ENCODE measurements around the gene PLEKHB2. TPM values are rescaled to one million over a fixed set of nuclear protein-coding genes. Genes with fewer than 3 reads are reported as not detected.
"Not testable (repeated sequence)": the region's sequence is repeated elsewhere in the genome, so short reads cannot be mapped to it uniquely, and the experiment has no call there.

The PLEKHB2 gene
- total RNA-seq, 2 experiments from 2014 or later: 39.9 to 42.4 TPM

DNA sequence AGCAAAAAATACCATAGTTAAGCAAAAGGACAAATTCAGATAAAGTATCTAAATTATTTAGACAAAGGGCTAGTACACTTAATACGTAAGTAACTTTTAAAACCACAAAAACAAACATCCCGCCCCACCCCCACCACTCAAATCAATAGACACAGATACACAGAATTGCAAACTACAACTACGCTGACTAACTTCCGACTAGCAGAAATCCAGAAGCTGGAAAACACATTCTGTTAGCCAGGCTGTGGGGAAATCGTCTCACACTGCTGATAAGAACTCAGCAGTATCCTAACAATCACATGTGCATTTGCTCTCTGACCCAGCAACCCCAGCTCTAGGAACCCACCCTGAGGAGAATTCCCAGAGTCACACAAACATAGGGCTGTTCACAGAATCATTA is 28.4 kb upstream of the PLEKHB2 start:
- Mint-ChIP-seq H3K36me3 (ENCODE audit: low read depth) (peaks cover 73% of the 10 kb centered on the region), H3K27ac (no peak overlapping the region), H3K27me3 (no peaks in the 10 kb centered on the region), H3K4me3 (no peak overlapping the region), H3K4me1 (peaks cover 25% of the 10 kb centered on the region), H3K9me3 (ENCODE audit: low read depth) (no peaks in the 10 kb centered on the region)
- POLR2A ChIA-PET: no interaction called here
- ATAC-seq: no peak
- CTCF ChIA-PET: no interaction called here
- DNase-seq: no peak
- intact Hi-C loops (cut with DNase I, micrococcal nuclease): no loop called here

DNA sequence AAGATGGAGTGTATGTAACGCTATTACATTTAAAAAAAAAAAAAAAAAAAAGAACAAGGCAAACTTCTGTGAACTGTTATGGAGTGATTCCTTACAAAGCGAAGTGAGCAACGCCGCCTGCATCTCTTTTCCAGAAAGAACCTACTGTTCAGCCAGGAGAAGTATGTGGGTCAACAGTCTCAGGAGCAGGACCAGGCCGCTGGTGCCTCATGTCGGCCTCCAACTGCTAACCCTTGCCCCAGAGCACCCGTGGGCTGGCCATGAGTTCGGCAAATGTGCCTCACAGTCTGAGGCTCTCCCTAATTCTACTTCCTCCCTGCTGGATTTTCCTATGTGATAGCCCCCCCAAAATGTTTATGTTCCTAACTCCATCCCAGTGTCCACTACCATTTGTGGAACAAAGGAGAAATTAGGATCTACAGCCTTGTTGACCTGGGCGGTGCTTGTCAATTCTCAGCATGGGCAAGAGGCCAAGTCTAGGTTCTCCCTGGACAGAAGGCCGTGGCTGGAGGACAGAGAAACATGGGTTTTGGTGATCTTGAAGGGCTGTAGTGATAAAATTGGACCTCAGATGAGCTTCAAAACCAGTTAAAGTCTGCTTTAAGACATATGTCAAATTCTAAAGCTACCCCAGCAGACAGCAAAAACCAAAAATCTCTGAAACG is 27.8 kb upstream of the PLEKHB2 start:
- Mint-ChIP-seq H3K27ac (no peak overlapping the region), H3K4me1 (peaks cover 21% of the 10 kb centered on the region), H3K36me3 (ENCODE audit: low read depth) (peaks cover 73% of the 10 kb centered on the region), H3K4me3 (no peak overlapping the region), H3K27me3 (no peaks in the 10 kb centered on the region), H3K9me3 (ENCODE audit: low read depth) (no peaks in the 10 kb centered on the region)
- DNase-seq (no peak), ATAC-seq (no peak)
- POLR2A ChIA-PET: no interaction called here
- intact Hi-C loops (cut with DNase I, micrococcal nuclease): no loop called here
- CTCF ChIA-PET: no interaction called here

DNA sequence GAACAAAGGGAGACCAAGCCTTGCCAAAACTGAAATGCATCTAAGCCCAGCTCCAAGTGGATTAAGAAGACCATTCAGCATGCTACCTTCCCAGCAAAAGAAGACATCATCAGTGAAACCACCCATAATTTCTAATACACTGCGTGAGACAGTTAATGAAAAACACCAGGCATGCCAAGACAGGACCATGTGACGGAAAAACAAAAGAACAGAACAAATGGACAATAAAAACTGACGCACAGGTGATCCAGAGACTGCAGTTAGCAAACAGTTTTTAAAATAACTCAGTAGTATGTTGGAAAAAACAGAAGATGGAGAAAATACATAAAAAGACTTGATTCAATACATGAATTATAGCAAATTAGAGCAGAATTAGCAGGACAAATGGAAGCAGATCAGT is 27.2 kb upstream of the PLEKHB2 start:
- no peak overlapping the region for H3K27ac Mint-ChIP-seq
- H3K4me3 Mint-ChIP-seq: no peak overlapping the region
- peaks cover 74% of the 10 kb centered on the region for H3K36me3 Mint-ChIP-seq (ENCODE audit: low read depth)
- DNase-seq (no peak), ATAC-seq (no peak)
- H3K27me3 Mint-ChIP-seq: no peaks in the 10 kb centered on the region
- POLR2A ChIA-PET: no interaction called here
- intact Hi-C loops (cut with DNase I, micrococcal nuclease): no loop called here
- no peaks in the 10 kb centered on the region for H3K9me3 Mint-ChIP-seq (ENCODE audit: low read depth)
- H3K4me1 Mint-ChIP-seq: peaks cover 22% of the 10 kb centered on the region
- CTCF ChIA-PET: no interaction called here

DNA sequence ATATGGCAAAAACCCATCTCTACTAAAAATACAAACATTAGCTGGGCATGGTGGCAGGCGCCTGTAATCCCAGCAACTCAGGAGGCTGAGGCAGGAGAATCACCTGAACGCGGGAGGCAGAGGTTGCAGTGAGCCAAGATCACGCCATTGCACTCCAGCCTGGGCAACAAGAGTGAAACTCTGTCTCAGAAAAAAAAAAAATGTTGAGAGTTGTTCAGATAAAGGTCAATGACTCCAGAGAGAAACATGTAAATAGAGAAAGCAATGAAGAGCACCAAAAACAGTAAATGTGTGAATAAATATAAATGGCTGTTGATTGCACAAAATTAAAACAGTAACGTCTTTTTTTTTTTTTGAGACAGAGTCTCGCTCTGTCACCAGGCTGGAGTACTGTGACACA is 25.2 kb upstream of the PLEKHB2 start:
- DNase-seq; ATAC-seq; H3K4me3 Mint-ChIP-seq; H3K27me3 Mint-ChIP-seq; CTCF ChIA-PET; intact Hi-C loops (cut with DNase I, micrococcal nuclease); H3K9me3 Mint-ChIP-seq (ENCODE audit: low read depth); H3K27ac Mint-ChIP-seq; POLR2A ChIA-PET: not testable (repeated sequence)
- H3K36me3 Mint-ChIP-seq (ENCODE audit: low read depth): peaks cover 70% of the 10 kb centered on the region
- peaks cover 25% of the 10 kb centered on the region for H3K4me1 Mint-ChIP-seq

DNA sequence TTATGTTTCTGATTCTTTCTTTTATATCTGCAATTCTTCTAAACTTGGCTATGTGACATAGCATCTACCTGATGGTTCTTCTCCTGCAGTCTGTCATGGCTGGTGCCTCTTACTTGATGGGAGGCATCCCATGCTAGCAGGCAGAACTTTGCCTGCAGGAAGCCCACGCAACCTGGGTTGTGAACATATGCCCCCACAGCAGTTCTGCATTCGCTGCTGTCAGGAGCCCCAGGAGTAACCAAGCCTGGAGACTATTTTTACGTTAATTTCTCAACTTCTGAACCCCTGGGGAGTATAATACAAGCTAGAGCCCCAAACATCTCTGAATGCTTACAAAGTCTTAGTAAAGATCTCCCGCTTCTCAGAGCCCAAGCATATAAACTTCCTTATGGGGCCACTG is 23.9 kb upstream of the PLEKHB2 start:
- ATAC-seq: no peak
- H3K36me3 Mint-ChIP-seq (ENCODE audit: low read depth): peaks cover 73% of the 10 kb centered on the region
- ChIA-PET POLR2A (no interaction called here), CTCF (interaction anchor here (0.7 kb wide), 1 partner anchor 41 kb away, joined by 4 read pairs; no protein-coding TSS in a partner anchor)
- intact Hi-C loops (cut with DNase I, micrococcal nuclease): no loop called here
- H3K27ac Mint-ChIP-seq: no peak overlapping the region
- DNase-seq: no peak
- no peaks in the 10 kb centered on the region for H3K27me3 Mint-ChIP-seq
- H3K4me1 Mint-ChIP-seq: peaks cover 34% of the 10 kb centered on the region
- H3K9me3 Mint-ChIP-seq (ENCODE audit: low read depth): no peaks in the 10 kb centered on the region
- H3K4me3 Mint-ChIP-seq: no peak overlapping the region

DNA sequence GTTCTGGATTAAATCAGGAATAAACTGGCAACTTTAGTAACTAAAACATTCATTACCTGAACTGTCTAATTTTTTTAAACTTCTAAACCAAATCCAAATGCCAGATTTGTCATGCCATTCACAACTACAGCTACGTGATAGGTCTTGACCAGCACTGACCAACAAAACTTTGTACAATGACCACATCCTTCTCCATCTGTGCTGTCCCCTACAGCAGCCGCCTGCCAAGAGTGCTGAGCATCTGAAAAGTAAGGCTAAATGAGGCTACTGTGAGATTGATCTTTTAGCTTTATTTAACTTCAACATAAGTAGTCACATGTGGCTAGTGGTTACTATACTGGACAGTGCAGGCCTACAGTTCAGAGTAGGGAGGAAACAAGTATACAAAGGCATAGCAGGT is 19.5 kb upstream of the PLEKHB2 start:
- CTCF ChIA-PET: interaction anchor here (1.2 kb wide), 1 partner anchor 11 kb away, joined by 4 read pairs; no protein-coding TSS in a partner anchor
- intact Hi-C loops (cut with DNase I, micrococcal nuclease): no loop called here
- H3K27me3 Mint-ChIP-seq: no peaks in the 10 kb centered on the region
- H3K4me3 Mint-ChIP-seq: no peak overlapping the region
- POLR2A ChIA-PET: no interaction called here
- H3K27ac Mint-ChIP-seq: peak overlapping the region; percentile 61
- no peaks in the 10 kb centered on the region for H3K9me3 Mint-ChIP-seq (ENCODE audit: low read depth)
- DNase-seq: no peak
- peaks cover 45% of the 10 kb centered on the region for H3K4me1 Mint-ChIP-seq
- no peak for ATAC-seq
- peaks cover 64% of the 10 kb centered on the region for H3K36me3 Mint-ChIP-seq (ENCODE audit: low read depth)

DNA sequence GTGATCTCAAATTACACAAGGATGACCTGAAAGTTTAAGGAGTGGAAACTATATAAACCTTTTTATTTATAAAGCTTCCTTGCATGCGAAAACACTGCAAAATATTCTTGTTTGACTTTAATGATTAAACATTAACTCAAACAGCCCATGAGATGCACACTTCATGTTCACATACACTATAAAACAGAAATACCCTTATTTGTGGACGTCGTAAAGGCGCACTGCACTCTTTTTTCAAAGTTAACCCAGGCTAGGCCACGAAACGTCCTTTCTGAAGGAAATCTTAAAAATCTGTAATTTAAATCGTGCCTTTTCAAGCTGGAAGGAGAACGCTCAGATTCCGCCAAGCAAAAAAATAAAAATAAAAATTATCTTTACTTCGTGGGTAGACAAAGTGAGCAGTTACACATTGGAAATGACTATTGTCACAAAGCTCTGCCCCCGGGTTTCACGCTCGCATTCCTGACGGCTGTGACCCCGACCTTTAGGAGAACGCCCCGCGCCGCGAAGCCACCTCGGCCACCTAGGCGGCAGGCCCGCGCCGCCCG is 12.6 kb upstream of the PLEKHB2 start:
- Mint-ChIP-seq H3K27ac (peak overlapping the region; percentile 72), H3K36me3 (ENCODE audit: low read depth) (peaks cover 24% of the 10 kb centered on the region), H3K27me3 (no peaks in the 10 kb centered on the region), H3K9me3 (ENCODE audit: low read depth) (no peaks in the 10 kb centered on the region), H3K4me1 (peaks cover 31% of the 10 kb centered on the region), H3K4me3 (peak overlapping the region; percentile 75)
- no peak for ATAC-seq
- POLR2A ChIA-PET: interaction anchor here (0.6 to 1.6 kb wide), 5 partner anchors 12 to 69 kb away, joined by 3 to 7 read pairs (median 5); partner anchors contain the start of gene PLEKHB2
- CTCF ChIA-PET: interaction anchor here (0.5 to 2.5 kb wide), 3 partner anchors 9 to 60 kb away, joined by 3 to 30 read pairs (median 4); partner anchors contain the start of gene PLEKHB2
- peak; percentile 66 for DNase-seq
- intact Hi-C loops (cut with DNase I, micrococcal nuclease): loop anchor here (1.0 to 10.0 kb wide), 11 partner anchors 12 to 750 kb away; partner anchors contain the start of genes IMP4 (in 1 of the 2), MZT2A (in 1 of the 2) and PLEKHB2 (in 1 of the 2)

DNA sequence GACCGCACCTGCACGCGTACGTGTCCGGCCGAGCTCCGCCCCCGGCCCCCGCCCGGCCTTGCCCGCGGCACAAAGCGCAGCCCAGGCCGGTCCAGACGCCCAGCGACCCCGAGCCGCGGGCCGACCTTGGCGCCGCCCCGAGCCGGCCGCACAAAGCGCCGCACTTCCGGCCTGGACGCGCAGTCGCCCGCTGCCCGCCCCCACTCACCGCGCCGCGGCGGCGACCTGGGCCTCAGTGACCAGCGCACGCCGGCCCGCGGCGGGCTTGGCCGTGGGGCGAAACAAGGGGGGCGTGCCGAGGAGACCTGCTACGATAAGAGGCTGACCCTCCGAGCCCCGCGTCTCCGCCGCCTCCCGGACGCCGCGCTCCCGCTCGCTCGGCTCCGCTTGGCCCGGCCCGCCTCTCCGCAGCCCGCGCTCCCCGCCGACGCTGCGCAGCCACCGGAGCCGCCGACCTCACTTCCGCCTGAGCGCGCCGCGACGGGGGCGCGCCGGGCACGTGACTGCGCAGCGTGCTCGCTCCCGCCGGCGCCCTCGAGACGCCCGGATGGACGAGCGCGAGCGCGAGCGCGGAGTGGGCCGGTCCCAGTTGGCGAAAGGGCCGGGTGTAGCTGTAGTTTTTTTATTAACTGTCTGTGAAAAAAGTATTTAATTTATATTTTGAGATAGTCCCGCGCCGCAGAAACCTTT is 12.0 kb upstream of the PLEKHB2 start, which contains the start of gene FAM168B:
Gene FAM168B (minus strand): TSS at position 455 of the 690 bp plus-strand sequence. CDS start 10,814 bp downstream, outside the sequence.
- H3K4me3 Mint-ChIP-seq: peak within 1 kb of the TSS; percentile 81
- no peaks in the 10 kb centered on the region for H3K9me3 Mint-ChIP-seq (ENCODE audit: low read depth)
- H3K36me3 Mint-ChIP-seq (ENCODE audit: low read depth): peaks cover 17% of the 10 kb centered on the region
- intact Hi-C loops (cut with DNase I, micrococcal nuclease): loop anchor here (1.0 to 10.0 kb wide), 11 partner anchors 11 to 751 kb away; partner anchors contain the start of genes IMP4 (in 1 of the 2), MZT2A (in 1 of the 2) and PLEKHB2 (in 1 of the 2)
- ATAC-seq (peak; percentile 85), DNase-seq (peak; percentile 93)
- peak within 1 kb of the TSS; percentile 97 for H3K27ac Mint-ChIP-seq
- CTCF ChIA-PET: interaction anchor here (0.5 to 2.5 kb wide), 5 partner anchors 9 to 400 kb away, joined by 3 to 30 read pairs (median 4); partner anchors contain the start of gene PLEKHB2
- no peaks in the 10 kb centered on the region for H3K27me3 Mint-ChIP-seq
- POLR2A ChIA-PET: interaction anchor here (0.7 to 1.6 kb wide), 4 partner anchors 10 to 65 kb away, joined by 3 to 7 read pairs (median 4); partner anchors contain the start of gene PLEKHB2
- H3K4me1 Mint-ChIP-seq: peaks cover 26% of the 10 kb centered on the region

DNA sequence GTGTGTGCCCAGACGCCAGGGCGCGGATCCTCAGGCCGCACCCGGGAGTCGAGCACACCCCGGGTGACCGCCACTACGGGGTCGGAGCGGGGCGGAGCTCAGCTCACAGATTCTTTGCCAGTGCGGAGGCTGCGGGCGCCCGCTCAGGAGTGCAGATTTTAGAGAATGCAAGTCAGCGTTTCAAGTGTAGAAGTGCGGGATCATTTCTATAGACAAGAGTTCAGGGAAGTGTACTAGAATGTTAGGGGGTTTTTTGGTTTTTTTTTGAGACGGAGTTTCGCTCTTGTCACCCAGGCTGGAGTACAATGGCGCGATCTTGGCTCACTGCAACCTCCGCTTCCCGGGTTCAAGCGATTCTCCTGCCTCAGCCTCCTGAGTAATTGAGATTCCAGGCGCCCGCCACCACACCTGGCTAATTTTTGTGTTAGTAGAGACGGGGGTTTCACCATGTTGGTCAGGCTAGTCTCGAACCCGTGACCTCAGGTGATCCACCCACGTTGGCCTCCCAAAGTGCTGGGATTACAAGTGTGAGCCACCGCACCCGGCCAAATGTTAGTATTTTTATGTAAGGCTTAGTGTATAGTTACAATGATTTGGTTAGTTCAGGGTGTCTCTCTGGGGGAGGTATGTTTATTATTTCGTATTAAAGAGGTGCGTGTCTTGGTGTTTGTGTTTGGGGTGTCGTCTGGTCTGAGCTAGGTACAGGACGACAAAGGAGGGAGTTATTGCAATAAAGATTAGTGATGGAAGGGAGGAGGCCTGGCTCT is 11.3 kb upstream of the PLEKHB2 start:
- CTCF ChIA-PET: interaction anchor here (0.5 to 2.5 kb wide), 5 partner anchors 10 to 760 kb away, joined by 3 to 30 read pairs (median 4); partner anchors contain the start of gene PLEKHB2
- peaks cover 14% of the 10 kb centered on the region for H3K36me3 Mint-ChIP-seq (ENCODE audit: low read depth)

DNA sequence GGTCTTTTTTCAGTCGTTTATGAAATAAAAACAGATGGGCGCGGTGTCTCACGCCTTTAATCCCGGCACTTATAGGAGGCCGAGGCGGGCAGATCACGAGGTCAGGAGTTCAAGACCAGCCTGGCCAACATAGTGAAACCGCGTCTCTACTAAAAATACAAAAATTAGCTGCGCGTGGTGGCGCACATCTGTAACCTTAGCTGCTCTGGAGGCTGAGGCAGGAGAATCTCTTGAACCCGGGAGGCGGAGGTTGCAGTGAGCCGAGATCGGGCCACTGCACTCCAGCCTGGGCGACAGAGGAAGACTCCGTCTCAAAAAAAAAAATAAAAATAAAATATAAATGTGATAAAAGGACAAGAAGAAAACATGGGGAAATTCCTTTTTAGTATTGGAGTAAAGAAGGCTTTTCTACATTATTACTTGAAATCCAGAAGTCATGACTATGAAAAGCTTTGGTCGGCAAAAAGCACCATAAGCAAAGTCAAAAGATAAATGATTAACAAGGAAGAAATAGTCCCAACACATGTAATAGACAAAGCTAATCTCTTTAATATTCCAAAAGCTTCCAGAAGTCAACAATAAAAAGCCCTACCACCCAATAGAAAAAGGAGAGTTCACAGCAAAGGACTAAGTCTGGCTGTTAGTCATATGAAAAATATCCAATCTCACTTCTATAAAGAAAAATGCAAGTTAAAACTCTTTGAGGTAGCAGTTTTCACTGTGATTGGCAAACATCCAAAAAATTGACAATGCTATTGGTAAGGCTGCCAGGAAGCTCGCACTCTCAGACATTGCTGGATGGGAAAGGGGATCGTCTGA is 10.5 kb upstream of the PLEKHB2 start:
- Mint-ChIP-seq H3K4me3 (peak overlapping the region; percentile 81), H3K27ac (peak overlapping the region; percentile 19), H3K9me3 (ENCODE audit: low read depth) (no peaks in the 10 kb centered on the region), H3K36me3 (ENCODE audit: low read depth) (peaks cover 7% of the 10 kb centered on the region), H3K27me3 (no peaks in the 10 kb centered on the region), H3K4me1 (peaks cover 17% of the 10 kb centered on the region)
- ChIA-PET CTCF (interaction anchor here (0.7 to 0.9 kb wide), 3 partner anchors 9 to 398 kb away, joined by 3 to 5 read pairs (median 4); no protein-coding TSS in a partner anchor), POLR2A (no interaction called here)
- DNase-seq: no peak
- intact Hi-C loops (cut with DNase I, micrococcal nuclease): loop anchor here (5.0 to 10.0 kb wide), 4 partner anchors 272 to 720 kb away; no protein-coding TSS in a partner anchor
- ATAC-seq: no peak

More for the DNA sequence above, 11.3 kb upstream of the PLEKHB2 start:
- H3K27me3 Mint-ChIP-seq: no peaks in the 10 kb centered on the region
- DNase-seq: peak; percentile 43
- intact Hi-C loops (cut with DNase I, micrococcal nuclease): loop anchor here (1.0 to 10.0 kb wide), 11 partner anchors 10 to 752 kb away; partner anchors contain the start of genes IMP4 (in 1 of the 2), MZT2A (in 1 of the 2) and PLEKHB2 (in 1 of the 2)
- peaks cover 23% of the 10 kb centered on the region for H3K4me1 Mint-ChIP-seq
- H3K9me3 Mint-ChIP-seq (ENCODE audit: low read depth): no peaks in the 10 kb centered on the region
- H3K27ac Mint-ChIP-seq: peak overlapping the region; percentile 97
- POLR2A ChIA-PET: interaction anchor here (0.7 to 1.6 kb wide), 4 partner anchors 9 to 64 kb away, joined by 3 to 7 read pairs (median 4); partner anchors contain the start of gene PLEKHB2
- peak overlapping the region; percentile 81 for H3K4me3 Mint-ChIP-seq
- ATAC-seq: peak; percentile 73

Data from activated CD4-positive, alpha-beta T cell treated with anti-CD3 and anti-CD28 coated beads for 36 hours (primary cell).